Kasumi-1 (cell line): ENCODE measurements around the gene MAP2K6.

Experiments used
- DNase-seq, 2 experiments: peaks; one replicate each; lab custom pipeline; 2025; lab: John Stamatoyannopoulos, UW

MAP2K6 gene

DNA sequence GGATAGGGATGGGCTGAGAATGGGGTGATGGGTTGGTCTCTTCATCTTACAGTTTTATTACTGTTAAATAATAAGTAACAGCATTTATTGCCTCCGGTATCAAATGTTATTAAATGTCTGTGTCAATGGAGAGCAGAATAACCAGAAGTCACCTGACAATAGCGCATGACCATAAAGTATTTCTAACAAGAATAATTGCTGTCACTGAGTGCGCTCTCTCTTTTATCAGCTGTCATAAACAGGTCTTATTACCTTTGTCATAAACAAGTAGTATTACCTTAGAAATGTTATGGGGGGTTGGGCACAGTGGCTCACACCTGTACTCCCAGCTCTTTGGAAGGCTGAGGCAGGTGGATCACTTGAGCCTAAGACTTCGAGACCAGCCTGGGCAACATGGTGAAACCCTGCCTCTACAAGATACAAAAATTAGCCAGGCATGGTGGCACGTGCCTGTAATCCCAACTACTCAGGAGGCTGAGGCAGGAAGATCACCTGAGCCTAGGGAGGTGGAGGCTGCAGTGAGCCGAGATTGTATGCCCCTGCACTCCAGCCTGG, 120.6 kb downstream of the MAP2K6 start:
- DNase-seq: no peak

GRCh38 chr17:69538795-69539194, 124.3 kb downstream of the MAP2K6 start:
- DNase-seq: no peak

GRCh38 chr17:69539274-69539673, 124.8 kb downstream of the MAP2K6 start:
- no peak for DNase-seq

- no peak for DNase-seq
These were observed 125.4 kb downstream of the MAP2K6 start for GRCh38 chr17:69539781-69540319.

- no peak for DNase-seq
These were observed 125.9 kb downstream of the MAP2K6 start for GRCh38 chr17:69540356-69540755.

- no peak for DNase-seq
These were observed 132.7 kb downstream of the MAP2K6 start for GRCh38 chr17:69547230-69547629.

- no peak for DNase-seq
These were observed 133.4 kb downstream of the MAP2K6 start for GRCh38 chr17:69547947-69548346.

DNA sequence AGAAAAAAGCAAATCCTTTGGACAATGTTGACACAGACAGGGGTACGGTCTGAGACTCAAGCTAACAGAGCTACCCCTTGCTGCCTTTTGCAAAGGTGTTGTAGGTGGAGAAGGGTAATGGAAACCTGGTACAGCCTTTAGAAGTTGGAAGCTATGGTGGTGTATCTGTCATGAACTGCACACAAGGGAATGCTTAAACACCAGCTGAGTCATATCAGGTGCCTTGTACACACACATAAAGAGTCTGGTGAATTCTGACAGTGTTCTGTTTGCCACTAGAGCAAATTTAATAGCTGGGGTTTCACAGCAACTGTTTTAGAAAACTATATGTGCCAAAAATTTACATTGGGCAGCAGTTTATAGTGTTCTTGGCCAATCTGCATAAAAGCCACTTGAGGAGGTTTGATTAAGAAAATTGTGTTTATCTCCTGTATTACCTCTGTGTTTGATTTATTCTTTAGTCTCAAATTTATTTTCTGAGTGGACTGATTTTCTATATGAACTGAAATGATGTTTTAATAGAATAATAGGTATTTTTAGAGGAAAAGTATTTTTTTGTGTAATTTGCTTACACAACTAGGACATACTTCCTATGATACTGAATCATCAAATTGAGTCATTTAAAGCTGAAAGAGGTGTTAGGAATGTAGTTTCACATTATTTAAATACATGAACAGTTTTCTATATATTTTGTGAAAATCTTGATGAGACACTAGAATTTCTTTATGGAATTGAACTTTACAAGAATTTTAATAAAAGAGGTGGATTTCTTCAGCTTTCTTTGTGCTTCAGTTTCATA, 136.9 kb downstream of the MAP2K6 start:
- DNase-seq: no peak

DNA sequence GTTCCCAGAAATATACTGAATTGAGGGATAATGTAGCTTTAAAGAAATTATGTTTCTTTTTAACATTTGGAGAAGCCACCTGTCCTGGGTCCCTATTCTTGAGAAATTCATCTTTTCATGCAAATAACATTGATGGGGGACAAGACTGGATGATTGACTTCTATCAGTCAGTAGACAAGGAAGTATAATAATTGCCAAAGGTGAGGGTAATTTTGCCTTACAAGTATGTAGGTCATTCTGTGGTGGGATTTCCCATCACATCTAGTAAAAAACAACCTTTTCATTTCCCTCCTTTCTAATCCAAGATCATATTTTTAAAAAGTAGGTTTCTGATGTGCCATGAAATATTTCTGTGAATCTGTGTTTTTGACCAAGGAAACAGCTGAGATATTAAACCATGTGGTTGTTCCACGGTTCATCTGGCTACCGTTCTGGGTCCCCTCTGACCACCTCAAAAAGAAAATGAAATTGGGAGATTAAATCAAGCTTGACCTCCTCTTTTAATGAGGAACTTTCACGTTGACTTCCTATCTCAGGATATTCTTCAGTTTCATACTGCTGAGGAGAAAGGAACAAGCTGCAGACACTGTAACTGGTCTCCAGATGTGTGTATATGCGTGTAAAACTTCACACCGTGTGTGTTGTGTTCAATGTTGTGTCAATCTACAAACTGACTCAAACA, 138.6 kb downstream of the MAP2K6 start:
- no peak for DNase-seq

- no peak for DNase-seq
These were observed 140.6 kb downstream of the MAP2K6 start for GRCh38 chr17:69555056-69555455.

- no peak for DNase-seq
These were observed 142.8 kb downstream of the MAP2K6 start for GRCh38 chr17:69557339-69557738.

DNA sequence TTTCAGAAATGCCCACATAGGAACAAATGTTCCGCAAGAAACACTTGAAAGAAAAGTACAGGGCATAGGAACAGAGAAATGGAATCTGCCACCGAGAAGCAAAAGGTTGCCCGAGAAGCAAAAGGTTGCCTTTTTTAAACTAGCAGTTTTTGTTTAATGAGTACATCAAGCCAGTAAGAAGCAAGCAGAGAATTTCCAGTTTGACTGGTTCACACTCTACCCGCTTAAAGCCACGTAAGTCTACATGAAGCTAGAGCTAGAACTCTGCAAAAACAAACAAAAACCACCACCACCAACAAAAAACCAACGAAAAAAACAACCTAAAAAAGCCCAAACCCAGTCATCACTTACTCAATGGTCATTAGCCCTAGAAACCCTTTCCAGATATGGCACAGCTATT, 144.3 kb downstream of the MAP2K6 start:
- DNase-seq: no peak

DNA sequence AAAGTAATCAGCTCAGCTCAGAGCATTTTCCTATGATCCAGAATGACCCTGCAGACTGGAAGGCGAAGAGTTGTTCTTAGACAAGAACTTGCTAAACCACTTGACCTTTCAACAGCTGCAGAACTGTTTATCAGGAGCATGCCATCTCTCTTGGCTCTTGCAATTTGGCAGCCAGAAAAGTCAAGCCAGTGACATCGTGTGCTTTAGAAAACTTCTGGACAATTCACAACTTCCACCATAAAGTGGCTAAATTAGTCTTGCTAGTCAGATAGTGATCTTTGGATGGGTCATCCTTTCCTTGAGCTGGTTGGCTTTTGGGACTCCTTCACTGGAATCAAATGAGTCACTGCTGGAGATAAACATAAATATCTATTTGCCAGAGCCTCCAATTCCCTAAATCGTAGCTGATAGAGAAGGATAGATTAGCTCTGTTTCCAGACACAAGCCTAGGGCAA, 146.5 kb downstream of the MAP2K6 start:
- no peak for DNase-seq

DNA sequence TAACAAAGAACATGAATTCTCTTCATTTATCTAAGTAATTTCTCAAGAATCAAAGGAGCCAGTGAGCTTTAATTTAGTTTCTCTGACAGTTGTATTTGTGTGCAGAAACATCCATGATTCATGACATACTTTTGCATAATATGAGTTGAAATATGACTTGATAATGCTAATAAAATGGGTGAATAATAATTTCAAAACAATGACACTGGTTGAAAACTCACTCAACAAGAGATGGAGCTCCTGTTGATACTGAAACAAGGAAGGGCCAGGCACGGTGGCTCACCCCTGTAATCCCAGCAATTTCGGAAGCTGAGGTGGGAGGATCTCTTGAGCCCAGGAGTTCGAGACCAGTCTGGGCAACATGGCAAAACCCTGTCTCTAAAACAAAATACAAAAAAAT, 147.0 kb downstream of the MAP2K6 start:
- DNase-seq: no peak

GRCh38 chr17:69565447-69565846, 150.9 kb downstream of the MAP2K6 start:
- DNase-seq: no peak

DNA sequence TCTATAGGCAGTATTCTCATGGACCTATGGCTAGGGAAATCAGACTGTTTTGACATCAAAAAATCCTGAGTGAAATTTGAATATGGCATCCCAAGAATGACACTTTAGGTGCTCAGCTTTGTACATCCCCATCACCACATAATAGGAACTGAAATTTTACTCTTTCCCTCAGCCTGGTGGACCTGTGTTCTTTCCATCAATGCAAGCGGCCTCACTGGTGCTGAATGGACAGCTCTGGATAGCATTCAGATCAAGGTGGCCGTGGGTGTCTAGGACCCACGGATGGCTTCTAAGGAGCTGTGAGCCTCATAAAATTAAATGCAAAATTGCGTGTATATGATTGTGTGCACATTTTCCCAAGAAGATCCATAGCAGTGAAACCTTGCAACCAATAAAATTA, 152.6 kb downstream of the MAP2K6 start:
- no peak for DNase-seq

- no peak for DNase-seq
These were observed 158.2 kb downstream of the MAP2K6 start for GRCh38 chr17:69572747-69573146.

DNA sequence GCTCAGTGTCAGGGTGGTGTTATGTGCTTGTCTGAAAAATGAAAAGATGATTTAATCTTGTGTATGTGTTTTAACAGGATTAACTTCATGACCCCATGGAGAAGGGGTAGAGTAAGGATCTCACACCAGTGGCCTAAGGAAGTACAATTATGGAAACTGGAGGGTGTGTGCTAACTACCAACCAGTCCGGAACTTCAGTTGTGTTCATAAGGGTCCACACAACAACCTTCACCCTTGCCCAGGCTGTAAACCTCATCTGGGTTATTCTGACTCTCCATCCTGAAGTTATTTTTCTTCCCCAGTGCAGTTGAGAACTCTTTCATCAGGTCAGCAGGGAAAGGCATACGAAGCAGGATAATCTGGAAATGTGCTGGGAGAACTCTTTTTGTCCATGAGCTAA, 158.9 kb downstream of the MAP2K6 start:
- no peak for DNase-seq

GRCh38 chr17:69574257-69575197, 160.0 kb downstream of the MAP2K6 start:
- DNase-seq: no peak

GRCh38 chr17:69575346-69575761, 160.9 kb downstream of the MAP2K6 start:
- DNase-seq: no peak

GRCh38 chr17:69577098-69577497, 162.6 kb downstream of the MAP2K6 start:
- no peak for DNase-seq
